Glutamatergic neuron (in vitro differentiated cells): Measurements from ENCODE around the gene CSE1L. TPM values are rescaled to one million over a fixed set of nuclear protein-coding genes. Genes with fewer than 3 reads are reported as not detected.
"Not testable (repeated sequence)": the region's sequence is repeated elsewhere in the genome, so short reads cannot be mapped to it uniquely, and the experiment has no call there.

Experiments
- DNase-seq: peaks from one replicate; pipeline ENCODE4 v3.0.0; 2022
- H3K27ac Mint-ChIP-seq: one replicate; pipeline ENCODE4 v1.8.0; 2020; ENCODE audit warnings: mild to moderate bottlenecking, mixed read lengths, inconsistent platforms; ENCODE audit not compliant: unreplicated experiment
- H3K27me3 Mint-ChIP-seq: one replicate; pipeline ENCODE4 v1.8.0; 2020; ENCODE audit warnings: mild to moderate bottlenecking, moderate library complexity, mixed read lengths, inconsistent platforms; ENCODE audit not compliant: unreplicated experiment
- H3K36me3 Mint-ChIP-seq: one replicate; pipeline ENCODE4 v1.8.0; 2020; ENCODE audit warnings: mild to moderate bottlenecking, mixed read lengths, inconsistent platforms; ENCODE audit not compliant: unreplicated experiment
- H3K4me1 Mint-ChIP-seq: one replicate; pipeline ENCODE4 v1.8.0; 2020; ENCODE audit warnings: mild to moderate bottlenecking, low read depth, mixed read lengths, inconsistent platforms; ENCODE audit not compliant: unreplicated experiment
- H3K4me3 Mint-ChIP-seq: one replicate; pipeline ENCODE4 v1.8.0; 2020; ENCODE audit warnings: mild to moderate bottlenecking, mixed read lengths, inconsistent platforms; ENCODE audit not compliant: unreplicated experiment
- H3K9me3 Mint-ChIP-seq: one replicate; pipeline ENCODE4 v1.8.0; 2020; ENCODE audit warnings: mild to moderate bottlenecking, moderate library complexity, mixed read lengths, inconsistent platforms; ENCODE audit not compliant: unreplicated experiment
- total RNA-seq: library from RNA; stranded (reverse); fragmentation: NEBNext Ultra II Directional; extraction: Animal tissue kit (Norgen Biotek cat#: 25700); gene quantifications from one replicate; pipeline ENCODE4 v1.2.1, GENCODE V29; 2021; ENCODE audit not compliant: unreplicated experiment
- TF ChIP-seq, protein P1 (sequence below): fragments of 200-600 bp; sonication (generic); IDR thresholded peaks from one replicate; pipeline ENCODE4 v1.5.0; 2021; ENCODE audit not compliant: partially characterized antibody, unreplicated experiment

Gene CSE1L
- total RNA-seq, 1 donor from 2014 or later = 66.4 TPM

DNA sequence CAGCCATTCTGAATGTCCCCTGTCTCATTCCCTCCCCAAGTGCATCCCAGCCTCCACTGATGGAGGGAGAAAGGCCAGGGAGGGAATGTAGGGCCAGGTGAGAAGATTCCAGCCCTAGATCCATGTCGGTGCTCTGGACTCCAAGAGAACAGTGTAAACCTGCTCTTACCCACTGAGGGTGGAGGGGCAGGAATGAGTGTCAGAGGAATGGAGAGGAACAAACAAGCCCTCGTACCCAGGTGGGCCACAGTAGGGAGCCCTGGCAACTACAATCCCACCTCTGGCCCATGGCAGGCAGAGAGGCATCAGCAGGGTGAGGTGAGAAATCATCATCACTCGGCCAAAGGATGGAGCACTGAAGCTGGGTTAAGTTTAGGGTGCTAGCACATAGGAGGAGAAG lies 87.5 kb downstream of the CSE1L start:
- TF ChIP-seq, protein P1, sequence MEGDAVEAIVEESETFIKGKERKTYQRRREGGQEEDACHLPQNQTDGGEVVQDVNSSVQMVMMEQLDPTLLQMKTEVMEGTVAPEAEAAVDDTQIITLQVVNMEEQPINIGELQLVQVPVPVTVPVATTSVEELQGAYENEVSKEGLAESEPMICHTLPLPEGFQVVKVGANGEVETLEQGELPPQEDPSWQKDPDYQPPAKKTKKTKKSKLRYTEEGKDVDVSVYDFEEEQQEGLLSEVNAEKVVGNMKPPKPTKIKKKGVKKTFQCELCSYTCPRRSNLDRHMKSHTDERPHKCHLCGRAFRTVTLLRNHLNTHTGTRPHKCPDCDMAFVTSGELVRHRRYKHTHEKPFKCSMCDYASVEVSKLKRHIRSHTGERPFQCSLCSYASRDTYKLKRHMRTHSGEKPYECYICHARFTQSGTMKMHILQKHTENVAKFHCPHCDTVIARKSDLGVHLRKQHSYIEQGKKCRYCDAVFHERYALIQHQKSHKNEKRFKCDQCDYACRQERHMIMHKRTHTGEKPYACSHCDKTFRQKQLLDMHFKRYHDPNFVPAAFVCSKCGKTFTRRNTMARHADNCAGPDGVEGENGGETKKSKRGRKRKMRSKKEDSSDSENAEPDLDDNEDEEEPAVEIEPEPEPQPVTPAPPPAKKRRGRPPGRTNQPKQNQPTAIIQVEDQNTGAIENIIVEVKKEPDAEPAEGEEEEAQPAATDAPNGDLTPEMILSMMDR = no peak
- H3K36me3 Mint-ChIP-seq = no peaks in the 10 kb centered on the region
- H3K4me3 Mint-ChIP-seq = no peak overlapping the region
- peaks cover 5% of the 10 kb centered on the region for H3K4me1 Mint-ChIP-seq
- H3K27me3 Mint-ChIP-seq = no peaks in the 10 kb centered on the region
- H3K9me3 Mint-ChIP-seq = no peaks in the 10 kb centered on the region
- no peak overlapping the region for H3K27ac Mint-ChIP-seq
- no peak for DNase-seq

DNA sequence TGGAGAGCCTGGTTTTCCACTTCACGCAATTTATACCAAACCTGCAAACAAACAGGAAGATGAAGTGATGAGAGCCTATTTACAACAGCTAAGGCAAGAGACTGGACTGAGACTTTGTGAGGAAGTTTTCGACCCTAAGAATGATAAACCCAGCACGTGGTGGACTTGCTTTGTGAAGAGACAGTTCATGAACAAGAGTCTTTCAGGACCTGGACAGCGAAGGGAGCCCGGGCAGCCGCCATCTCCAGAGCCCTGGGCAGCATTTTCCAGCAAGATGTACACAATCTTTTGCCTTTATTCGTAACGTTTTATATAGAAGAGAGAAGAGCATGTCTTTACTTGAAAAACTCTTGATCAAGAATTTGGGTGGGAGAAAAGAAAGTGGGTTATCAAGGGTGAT lies 88.7 kb downstream of the CSE1L start:
- H3K4me1 Mint-ChIP-seq, H3K9me3 Mint-ChIP-seq, DNase-seq, H3K4me3 Mint-ChIP-seq, H3K27me3 Mint-ChIP-seq, H3K36me3 Mint-ChIP-seq: not testable (repeated sequence)
- H3K27ac Mint-ChIP-seq = peak overlapping the region; percentile 7

DNA sequence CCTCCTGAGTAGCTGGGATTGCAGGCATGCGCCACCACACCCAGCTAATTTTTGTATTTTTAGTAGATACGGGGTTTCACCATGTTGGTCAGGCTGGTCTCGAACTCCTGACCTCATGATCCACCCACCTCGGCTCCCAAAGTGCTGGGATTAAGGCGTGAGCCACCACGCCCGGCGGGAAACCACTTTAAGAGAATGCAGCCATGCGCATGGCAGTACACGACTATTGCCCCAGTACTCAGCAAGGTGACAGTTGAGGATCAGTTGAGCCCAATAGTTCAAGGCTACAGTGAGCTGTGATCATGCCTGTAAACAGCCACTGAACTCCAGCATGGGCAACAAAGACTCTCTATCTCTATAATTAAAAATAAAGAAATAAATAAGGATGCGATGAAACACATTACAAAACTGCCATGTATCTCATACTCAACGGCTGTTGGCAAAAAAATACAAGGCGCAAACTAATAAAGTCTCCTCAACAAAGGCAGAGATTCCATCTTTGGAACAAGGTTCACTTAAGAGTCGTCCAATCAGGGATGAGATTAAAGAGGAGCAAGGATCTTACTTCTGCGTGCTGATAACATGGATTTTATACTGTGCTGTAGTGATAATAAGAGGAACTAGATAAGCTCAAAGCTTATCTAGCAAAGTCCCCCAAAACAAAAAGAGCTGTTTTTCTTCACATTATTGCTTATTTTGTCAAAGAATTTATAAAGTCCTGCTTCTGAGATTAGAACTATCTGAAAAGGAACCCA lies 90.9 kb downstream of the CSE1L start:
- H3K36me3 Mint-ChIP-seq = no peaks in the 10 kb centered on the region
- DNase-seq = no peak
- TF ChIP-seq, protein P1 = no peak
- H3K4me1 Mint-ChIP-seq = no peaks in the 10 kb centered on the region
- H3K4me3 Mint-ChIP-seq = no peak overlapping the region
- H3K9me3 Mint-ChIP-seq = no peaks in the 10 kb centered on the region
- H3K27me3 Mint-ChIP-seq = no peaks in the 10 kb centered on the region
- no peak overlapping the region for H3K27ac Mint-ChIP-seq

DNA sequence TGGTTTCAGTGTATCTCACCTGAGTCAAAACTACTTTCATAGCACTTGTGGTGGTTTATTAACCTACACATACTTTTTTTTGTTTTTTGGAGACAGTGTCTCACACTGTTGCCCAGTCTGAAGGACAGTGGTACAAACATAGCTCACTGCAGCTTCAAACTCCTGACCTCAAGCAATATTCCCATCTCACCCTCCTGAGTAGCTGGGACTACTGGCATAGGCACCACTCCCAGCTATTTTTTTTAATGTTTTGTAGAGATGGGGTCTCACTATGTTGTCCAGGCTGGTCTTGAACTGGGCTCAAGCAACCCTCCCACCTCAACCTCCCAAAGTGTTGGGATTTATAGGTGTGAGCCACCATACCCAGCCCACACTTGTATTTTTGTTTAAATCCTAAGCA lies 92.3 kb downstream of the CSE1L start:
- H3K27me3 Mint-ChIP-seq = no peaks in the 10 kb centered on the region
- no peaks in the 10 kb centered on the region for H3K9me3 Mint-ChIP-seq
- TF ChIP-seq, protein P1 = no peak
- H3K36me3 Mint-ChIP-seq = no peaks in the 10 kb centered on the region
- H3K4me1 Mint-ChIP-seq = no peaks in the 10 kb centered on the region
- no peak for DNase-seq
- H3K4me3 Mint-ChIP-seq = no peak overlapping the region
- H3K27ac Mint-ChIP-seq = no peak overlapping the region

DNA sequence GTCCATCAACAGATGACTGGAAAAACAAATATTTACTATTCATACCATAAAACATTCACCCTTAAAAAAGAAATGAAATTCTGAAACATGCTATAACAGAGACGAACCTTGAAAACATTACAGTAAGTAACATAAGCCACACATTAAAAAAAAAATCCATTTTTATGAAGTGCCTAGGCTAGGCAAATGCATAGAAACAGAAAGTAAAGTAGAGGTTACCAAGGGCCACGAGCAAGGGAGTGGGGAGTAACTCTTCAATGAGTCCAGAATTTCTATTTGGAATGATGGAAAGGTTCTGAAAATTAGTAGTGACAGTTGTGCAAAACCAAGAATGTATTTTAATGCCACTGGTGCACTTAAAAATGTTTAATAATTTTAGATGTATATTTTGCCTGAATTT lies 94.3 kb downstream of the CSE1L start:
- TF ChIP-seq, protein P1 = no peak
- Mint-ChIP-seq H3K27ac (no peak overlapping the region), H3K36me3 (no peaks in the 10 kb centered on the region), H3K9me3 (no peaks in the 10 kb centered on the region), H3K4me1 (no peaks in the 10 kb centered on the region), H3K4me3 (no peak overlapping the region), H3K27me3 (no peaks in the 10 kb centered on the region)
- DNase-seq = no peak
